Activated CD8-positive, alpha-beta memory T cell treated with anti-CD3 and anti-CD28 coated beads, Interleukin-2, amount 50 U/mL, for 24 hours (primary cell): ENCODE results near the gene XYLT1.
A peak's percentile ranks its signal among the peaks of the same experiment; 100 is the strongest.

Experiments
- DNase-seq: peaks from one replicate; pipeline ENCODE4 v3.0.0-alpha.2; 2020; ENCODE audit errors: extremely low read depth

The XYLT1 gene

GRCh38 chr16:17196526-17196925 is 274.2 kb downstream of the XYLT1 start:
- no peak for DNase-seq

- DNase-seq: peak; percentile 15
These were observed 276.5 kb downstream of the XYLT1 start for GRCh38 chr16:17194190-17194780.

- DNase-seq: no peak
These were observed 277.1 kb downstream of the XYLT1 start for GRCh38 chr16:17193566-17194100.

GRCh38 chr16:17184026-17184425 is 286.7 kb downstream of the XYLT1 start:
- no peak for DNase-seq

GRCh38 chr16:17177959-17178905 is 292.5 kb downstream of the XYLT1 start:
- no peak for DNase-seq

- no peak for DNase-seq
These were observed 293.4 kb downstream of the XYLT1 start for GRCh38 chr16:17177242-17177958.

- DNase-seq: no peak
These were observed 294.6 kb downstream of the XYLT1 start for GRCh38 chr16:17176199-17176598.

GRCh38 chr16:17173281-17173680 is 297.5 kb downstream of the XYLT1 start:
- no peak for DNase-seq

GRCh38 chr16:17171250-17172143 is 299.3 kb downstream of the XYLT1 start:
- DNase-seq: no peak

GRCh38 chr16:17170435-17170834 is 300.3 kb downstream of the XYLT1 start:
- no peak for DNase-seq

- no peak for DNase-seq
These were observed 302.6 kb downstream of the XYLT1 start for GRCh38 chr16:17168181-17168580.

- DNase-seq: no peak
These were observed 304.7 kb downstream of the XYLT1 start for GRCh38 chr16:17166095-17166494.

- DNase-seq: no peak
These were observed 308.2 kb downstream of the XYLT1 start for GRCh38 chr16:17162560-17162959.

- DNase-seq: no peak
These were observed 309.8 kb downstream of the XYLT1 start for GRCh38 chr16:17160920-17161431.

- DNase-seq: no peak
These were observed 310.4 kb downstream of the XYLT1 start for GRCh38 chr16:17160285-17160853.

GRCh38 chr16:17159617-17160016 is 311.1 kb downstream of the XYLT1 start:
- no peak for DNase-seq

GRCh38 chr16:17155936-17156335 is 314.8 kb downstream of the XYLT1 start:
- no peak for DNase-seq

- DNase-seq: no peak
These were observed 315.3 kb downstream of the XYLT1 start for GRCh38 chr16:17155485-17155884.

- no peak for DNase-seq
These were observed 315.8 kb downstream of the XYLT1 start for GRCh38 chr16:17154981-17155380.

GRCh38 chr16:17152311-17152710 is 318.4 kb downstream of the XYLT1 start:
- no peak for DNase-seq

- no peak for DNase-seq
These were observed 319.4 kb downstream of the XYLT1 start for GRCh38 chr16:17151335-17151734.
